CD4-positive, alpha-beta T cell treated with Interleukin-1 beta for 1 hour (primary cell): ENCODE data around the gene RACK1.
"Not testable (repeated sequence)": the region's sequence is repeated elsewhere in the genome, so short reads cannot be mapped to it uniquely, and the experiment has no call there.

Experiments
- DNase-seq, 2 donors: peaks; one replicate each; pipeline ENCODE4 v3.0.0-alpha.2; 2020 to 2022

RACK1 gene

GRCh38 chr5:181233088-181233800 is 10.5 kb downstream of the RACK1 start:
- DNase-seq = no peak

- DNase-seq = no peak
Observed at GRCh38 chr5:181232593-181232992, 11.1 kb downstream of the RACK1 start.

DNA sequence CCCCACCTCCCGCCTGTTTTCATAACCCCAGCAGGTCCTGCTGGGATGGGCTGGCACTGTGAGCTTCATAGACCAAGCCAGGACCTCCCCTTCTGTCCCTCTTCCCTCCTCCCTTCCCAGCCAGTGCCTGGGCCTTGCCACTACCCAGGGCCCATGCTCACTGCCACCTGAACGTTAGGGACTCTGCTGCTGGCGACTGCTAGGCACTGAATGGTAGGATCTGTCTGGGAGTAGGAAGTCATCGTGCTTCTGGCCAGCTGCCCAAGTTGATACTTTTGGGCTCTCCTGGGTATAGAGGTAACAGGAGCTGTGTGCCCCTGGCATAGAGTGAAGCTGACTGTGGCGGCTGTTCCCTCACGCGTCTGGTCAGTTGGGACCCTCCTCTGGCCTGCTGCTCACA is 12.3 kb downstream of the RACK1 start:
- no peak for DNase-seq

DNA sequence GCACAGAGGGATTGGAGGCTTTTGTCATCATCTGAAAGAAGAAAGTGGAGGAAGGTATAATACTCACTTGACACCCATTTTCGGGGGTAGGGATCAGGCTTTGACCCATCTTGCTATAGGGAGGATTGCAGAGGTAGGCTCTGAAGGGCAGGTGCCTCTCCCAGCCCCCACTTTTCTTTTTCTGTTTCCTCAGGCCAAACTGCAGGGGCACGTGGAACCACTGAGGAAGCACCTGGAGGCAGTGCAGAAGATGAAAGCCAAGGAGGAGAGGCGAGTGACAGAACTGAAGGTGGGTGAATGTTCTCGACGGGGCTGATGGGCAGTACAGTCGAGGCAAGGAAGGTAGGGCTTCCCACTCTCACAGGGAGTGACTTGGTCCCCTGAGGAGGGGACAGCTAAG is 13.2 kb downstream of the RACK1 start:
- no peak for DNase-seq

DNA sequence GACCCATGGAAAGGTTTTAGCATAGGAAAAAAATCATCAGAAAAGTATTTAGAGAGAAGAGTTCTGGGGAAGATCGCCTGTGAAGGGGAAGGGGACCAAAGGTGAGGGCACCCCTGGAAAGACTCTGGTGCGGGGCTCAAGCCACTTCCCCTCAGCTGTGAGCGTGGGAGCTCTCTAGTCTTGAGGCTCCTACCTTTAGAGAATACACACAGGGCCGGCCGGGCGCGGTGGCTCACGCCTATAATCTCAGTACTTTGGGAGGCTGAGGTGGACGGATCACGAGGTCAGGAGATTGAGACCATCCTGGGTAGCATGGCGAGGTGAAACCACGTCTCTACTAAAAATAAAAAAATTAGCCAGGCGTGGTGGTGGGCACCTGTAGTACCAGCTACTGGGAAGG is 13.7 kb downstream of the RACK1 start:
- DNase-seq = no peak

DNA sequence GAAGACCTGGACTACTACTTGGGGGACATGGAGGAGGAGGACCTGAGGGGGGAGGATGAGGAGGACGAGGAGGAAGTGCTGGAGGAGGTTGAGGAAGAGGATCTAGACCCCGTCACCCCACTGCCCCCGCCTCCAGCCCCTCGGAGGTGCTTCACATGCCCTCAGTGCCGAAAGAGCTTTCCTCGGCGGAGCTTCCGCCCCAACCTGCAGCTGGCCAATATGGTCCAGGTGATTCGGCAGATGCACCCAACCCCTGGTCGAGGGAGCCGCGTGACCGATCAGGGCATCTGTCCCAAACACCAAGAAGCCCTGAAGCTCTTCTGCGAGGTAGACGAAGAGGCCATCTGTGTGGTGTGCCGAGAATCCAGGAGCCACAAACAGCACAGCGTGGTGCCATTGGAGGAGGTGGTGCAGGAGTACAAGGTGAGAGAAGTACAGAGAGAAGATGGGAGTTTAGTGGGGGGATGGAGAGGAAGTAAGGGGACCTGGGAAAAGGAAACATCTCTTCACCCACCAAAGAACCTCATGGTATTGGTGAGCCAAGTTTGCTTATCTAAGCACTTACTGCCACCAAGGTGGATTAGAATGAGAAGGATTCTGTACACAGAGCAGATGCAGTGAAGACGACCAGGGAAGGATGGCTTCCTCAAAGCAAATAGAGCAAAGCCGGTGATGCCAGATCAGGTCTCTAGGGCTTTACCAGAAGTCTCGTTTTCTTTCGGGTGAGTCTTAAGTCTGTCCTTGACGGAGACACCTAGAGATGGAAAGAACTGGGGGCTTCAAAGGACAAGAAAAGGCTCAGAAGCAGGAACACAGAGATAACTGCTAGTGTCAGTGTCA is 19.1 kb downstream of the RACK1 start:
- DNase-seq = peak in 1 of 2 donors; percentile 53

DNA sequence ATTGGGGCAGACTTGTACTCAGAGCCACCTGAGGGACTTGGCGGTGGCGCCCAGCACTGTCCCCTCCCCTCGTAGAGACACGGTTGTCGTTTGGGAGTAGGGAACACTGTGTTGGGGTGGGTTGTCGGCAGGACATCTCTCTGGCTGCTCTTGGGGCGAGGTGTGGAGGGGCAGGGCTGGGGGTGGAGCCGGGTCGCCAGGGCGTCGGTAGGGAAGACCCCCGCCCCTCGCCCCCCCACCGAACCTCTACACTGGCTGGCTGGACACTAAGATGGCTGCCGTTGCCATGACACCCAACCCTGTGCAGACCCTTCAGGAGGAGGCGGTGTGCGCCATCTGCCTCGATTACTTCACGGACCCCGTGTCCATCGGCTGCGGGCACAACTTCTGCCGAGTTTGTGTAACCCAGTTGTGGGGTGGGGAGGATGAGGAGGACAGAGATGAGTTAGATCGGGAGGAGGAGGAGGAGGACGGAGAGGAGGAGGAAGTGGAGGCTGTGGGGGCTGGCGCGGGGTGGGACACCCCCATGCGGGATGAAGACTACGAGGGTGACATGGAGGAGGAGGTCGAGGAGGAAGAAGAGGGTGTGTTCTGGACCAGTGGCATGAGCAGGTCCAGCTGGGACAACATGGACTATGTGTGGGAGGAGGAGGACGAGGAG is 19.8 kb downstream of the RACK1 start:
- DNase-seq = no peak

DNA sequence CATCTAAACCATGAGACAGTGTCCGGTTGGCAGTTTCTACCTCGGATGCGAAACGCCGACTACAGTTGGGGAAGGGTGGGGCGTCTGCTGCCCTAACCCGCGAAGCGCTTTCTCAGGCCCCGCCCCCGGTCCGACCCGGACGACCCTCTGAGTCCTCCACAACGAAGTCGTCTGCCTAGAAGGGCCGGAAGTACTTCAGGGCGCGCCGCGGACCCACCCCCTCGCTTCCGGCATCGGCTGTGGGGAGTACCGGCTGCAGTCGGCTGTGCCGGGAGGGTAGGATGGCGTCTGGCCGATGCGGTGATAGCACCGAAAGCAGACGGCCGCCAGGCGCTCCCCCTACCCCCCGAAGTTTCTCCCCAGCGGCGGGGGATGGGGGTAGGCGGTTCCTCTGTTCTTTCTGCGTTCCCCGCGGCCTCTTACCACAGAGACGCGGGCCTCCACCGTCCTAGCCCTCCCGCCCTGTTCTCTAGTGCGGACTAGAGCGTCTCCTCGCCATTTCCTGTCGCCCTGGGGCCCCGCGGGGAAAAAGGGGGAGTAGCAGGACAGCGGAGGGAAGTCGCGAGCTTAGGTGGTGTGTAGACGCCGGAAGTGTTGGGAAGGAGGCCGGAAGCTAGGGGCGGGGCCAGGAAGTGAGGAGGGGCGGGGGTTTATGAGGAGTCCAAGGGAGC is 20.5 kb downstream of the RACK1 start, which contains the start of gene TRIM41:
Gene TRIM41, plus strand, starts transcription at position 224 of the 671 bp plus-strand sequence. CDS start 719 bp downstream, outside the sequence.
- peak; percentile 98 to 99 for DNase-seq

GRCh38 chr5:181222630-181223057 is 21.1 kb downstream of the RACK1 start:
- no peak for DNase-seq

DNA sequence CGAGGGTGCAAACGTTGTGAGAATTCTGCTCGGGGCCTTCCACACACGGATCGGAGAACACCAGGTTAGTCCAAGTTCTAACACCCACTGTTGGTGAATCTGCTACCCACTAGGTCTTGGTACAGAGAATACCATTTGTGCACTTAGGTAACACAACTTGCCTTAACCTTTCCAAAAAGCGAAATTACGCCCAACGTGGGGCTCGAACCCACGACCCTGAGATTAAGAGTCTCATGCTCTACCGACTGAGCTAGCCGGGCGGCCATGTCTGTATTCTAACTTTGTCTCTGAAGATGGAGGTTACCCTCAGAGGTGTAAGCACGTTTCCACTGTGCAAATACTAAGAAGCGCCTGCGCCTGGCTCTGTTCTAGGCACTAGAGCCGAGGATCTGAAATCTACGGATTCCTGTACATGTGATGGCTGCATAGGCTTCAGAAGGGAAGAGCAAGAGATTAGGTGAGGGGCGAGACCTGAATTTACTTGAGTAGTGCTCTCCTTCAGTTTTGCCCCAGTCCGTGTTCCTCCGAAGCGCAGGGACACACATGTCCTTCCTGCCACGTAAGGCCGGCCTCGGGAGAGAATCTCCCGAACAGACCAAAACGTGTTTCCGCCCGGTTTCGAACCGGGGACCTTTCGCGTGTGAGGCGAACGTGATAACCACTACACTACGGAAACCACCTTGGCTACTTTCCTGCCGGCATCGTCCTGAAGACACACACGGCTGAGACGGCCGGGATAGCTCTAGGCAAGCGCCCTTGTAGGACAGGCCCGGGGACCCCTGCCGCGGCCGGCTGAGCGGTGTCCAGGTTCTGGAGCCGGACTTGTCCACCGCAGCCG is 21.7 kb downstream of the RACK1 start:
- DNase-seq = peak; percentile 95 to 97

DNA sequence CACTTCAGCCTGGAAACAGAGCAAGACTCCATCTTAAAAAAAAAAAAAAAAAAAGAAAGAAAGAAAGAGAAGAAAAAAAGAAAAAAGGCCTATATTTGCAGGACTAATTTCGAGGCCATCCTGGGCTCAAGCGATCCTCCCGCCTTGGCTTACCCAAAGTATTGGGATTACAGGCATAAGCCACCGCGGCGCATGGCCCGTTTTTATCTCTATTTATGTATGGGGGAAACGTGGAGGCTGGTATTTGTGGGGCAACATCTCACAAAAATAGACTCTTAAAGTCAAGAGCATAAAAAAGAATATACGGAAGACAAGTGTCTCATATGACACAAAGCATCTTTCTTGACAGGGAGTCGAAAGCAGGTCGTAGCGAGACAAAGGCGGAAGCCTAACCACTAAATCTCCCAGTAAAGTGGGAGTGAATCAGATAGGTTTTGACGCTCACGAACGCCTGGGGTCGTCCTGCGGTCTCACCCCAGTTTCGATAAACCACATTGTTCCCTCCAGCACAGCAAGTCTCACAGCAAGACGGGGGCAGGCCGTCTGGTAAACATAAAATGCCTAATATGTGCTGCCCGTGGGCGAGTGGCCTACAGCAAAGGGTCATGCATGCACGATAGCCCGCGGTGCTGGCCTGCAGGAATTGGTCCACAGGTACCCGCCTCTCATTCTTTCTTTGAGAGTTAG is 22.5 kb downstream of the RACK1 start:
- peak; percentile 66 to 70 for DNase-seq

GRCh38 chr5:181220178-181220515 is 23.6 kb downstream of the RACK1 start:
- DNase-seq = no peak

DNA sequence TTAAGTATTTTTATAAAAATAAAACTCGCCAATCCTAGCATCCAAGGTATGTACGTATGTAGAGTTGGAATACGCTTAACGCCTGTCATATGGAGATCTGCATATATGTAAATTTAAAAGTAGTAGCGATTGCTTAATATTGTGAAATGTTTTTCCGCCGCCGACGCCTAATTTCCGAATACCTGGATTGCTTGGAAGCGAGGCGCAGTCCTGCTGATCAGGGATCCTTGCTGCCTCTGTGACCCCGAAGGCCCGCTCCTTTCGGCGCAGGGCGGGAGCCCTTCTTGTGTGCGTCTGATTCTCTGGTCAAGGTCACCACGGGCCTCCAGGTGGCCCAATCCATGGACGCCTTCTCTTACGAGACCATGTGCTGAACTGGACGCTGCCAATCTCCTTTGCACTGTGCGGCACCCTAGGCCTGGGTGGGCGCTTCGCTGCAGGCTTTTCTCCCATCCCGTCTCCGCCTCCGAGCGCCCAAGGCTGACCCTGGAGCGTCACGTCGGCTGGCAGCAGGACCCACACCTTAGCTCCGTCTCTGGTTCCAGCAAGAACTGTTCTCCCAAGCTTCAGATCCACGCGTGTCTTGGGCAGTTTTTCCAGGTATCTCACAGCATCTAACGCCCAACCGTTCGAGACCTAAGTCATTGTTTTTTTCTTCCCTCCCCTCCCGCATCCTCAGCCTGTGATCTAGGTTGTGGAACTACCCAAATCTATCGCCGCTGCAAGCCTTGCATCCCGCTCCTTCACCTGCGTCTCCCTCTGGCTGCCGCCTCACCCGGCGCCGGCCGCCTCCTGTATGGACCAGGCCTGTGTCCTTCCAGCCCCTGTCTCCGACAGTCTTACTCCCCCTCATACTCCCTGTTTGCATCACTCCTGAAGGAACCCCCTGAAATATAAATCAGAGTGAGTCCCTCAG is 24.2 kb downstream of the RACK1 start:
- DNase-seq = no peak

- DNase-seq = no peak
Observed at GRCh38 chr5:181218795-181219124, 24.9 kb downstream of the RACK1 start.

GRCh38 chr5:181217803-181218062 is 26.0 kb downstream of the RACK1 start:
- peak in 1 of 2 donors; percentile 46 for DNase-seq

- DNase-seq = peak; percentile 72 to 73
Observed at GRCh38 chr5:181217111-181217802, 26.4 kb downstream of the RACK1 start.

GRCh38 chr5:181215997-181216989 is 27.4 kb downstream of the RACK1 start:
- peak in 1 of 2 donors; percentile 39 for DNase-seq

GRCh38 chr5:181214249-181214648 is 29.5 kb downstream of the RACK1 start:
- not testable (repeated sequence) for DNase-seq

GRCh38 chr5:181212934-181213333 is 30.8 kb downstream of the RACK1 start:
- no peak for DNase-seq
